DND-41 (cell line): ENCODE results near the gene CHKB.

Experiments
- ATAC-seq: fragments of 200-7000 bp; cut with Tn5 transposase; 3 replicates; pipeline ENCODE4 v1.9.1; 2021; ENCODE audit warnings: low read depth; ENCODE audit not compliant: insufficient read depth
- DNase-seq: peaks from one replicate; pipeline ENCODE4 v3.0.0-alpha.2; 2020
- H2AFZ ChIP-seq: 2 replicates; pipeline ENCODE4 v1.6.0; 2012; ENCODE audit warnings: low read depth, low read length
- H3K27ac ChIP-seq: 2 replicates; pipeline ENCODE4 v1.5.1; 2012; ENCODE audit warnings: low read length, inconsistent platforms
- H3K27me3 ChIP-seq: fragments of 200-600 bp; sonication (generic); 2 replicates; pipeline ENCODE4 v1.6.0; 2012; ENCODE audit warnings: low read length, mild to moderate bottlenecking, inconsistent platforms; ENCODE audit not compliant: insufficient read depth, poor library complexity
- H3K36me3 ChIP-seq: 2 replicates; pipeline ENCODE4 v1.5.1; 2012; ENCODE audit warnings: low read length, inconsistent platforms; ENCODE audit not compliant: insufficient read depth
- H3K4me1 ChIP-seq: 2 replicates; pipeline ENCODE4 v1.5.1; 2012; ENCODE audit warnings: mild to moderate bottlenecking, low read length; ENCODE audit not compliant: insufficient read depth
- H3K4me2 ChIP-seq: 2 replicates; pipeline ENCODE4 v1.6.0; 2012; ENCODE audit warnings: mild to moderate bottlenecking, moderate library complexity, low read length, inconsistent platforms; ENCODE audit not compliant: insufficient read depth
- H3K4me3 ChIP-seq, 2 experiments: fragments of 200-600 bp in 1 of 2; shearing (Covaris generic) in 1 of 2; 2 replicates each; pipeline ENCODE4 v1.5.1; 2012 to 2016; ENCODE audit warnings: inconsistent platforms in 2 of 2, low read length in 2 of 2, mild to moderate bottlenecking in 2 of 2, low read depth in 1 of 2, moderate library complexity in 1 of 2
- H3K79me2 ChIP-seq: 2 replicates; pipeline ENCODE4 v1.6.0; 2012; ENCODE audit warnings: low read length, inconsistent platforms; ENCODE audit not compliant: insufficient read depth
- H3K9ac ChIP-seq: 2 replicates; pipeline ENCODE4 v1.6.0; 2012; ENCODE audit warnings: low read depth, mild to moderate bottlenecking, inconsistent platforms, low read length, moderate library complexity
- H3K9me3 ChIP-seq: 2 replicates; pipeline ENCODE4 v1.5.1; 2012; ENCODE audit warnings: low read length, moderate library complexity, mild to moderate bottlenecking, inconsistent platforms; ENCODE audit not compliant: insufficient read depth, severe bottlenecking
- H4K20me1 ChIP-seq: 2 replicates; pipeline ENCODE4 v1.6.0; 2012; ENCODE audit warnings: low read length; ENCODE audit not compliant: insufficient read depth
- EZH2 ChIP-seq: IDR thresholded peaks from 3 replicates; pipeline ENCODE4 v1.6.1; 2012; ENCODE audit warnings: borderline replicate concordance, low read depth, mild to moderate bottlenecking, moderate library complexity, low read length, inconsistent platforms; ENCODE audit not compliant: severe bottlenecking
- TF ChIP-seq, protein P1 (sequence below): IDR thresholded peaks from 2 replicates; pipeline ENCODE4 v1.5.1; 2012; ENCODE audit warnings: borderline replicate concordance, low read length, moderate library complexity, mild to moderate bottlenecking; ENCODE audit not compliant: poor library complexity, severe bottlenecking; ENCODE audit errors: extremely low read depth

The CHKB gene

GRCh38 chr22:50602338-50602700 lies 19.7 kb upstream of the CHKB start:
- DNase-seq (no peak), ATAC-seq (no peak)
- Histone ChIP-seq H3K4me1 (no peaks in the 10 kb centered on the region), H3K27me3 (no peaks in the 10 kb centered on the region), H3K9me3 (no peaks in the 10 kb centered on the region), H3K36me3 (no peaks in the 10 kb centered on the region), H3K9ac (no peak overlapping the region), H3K27ac (no peak overlapping the region), H2AFZ (no peak overlapping the region), H3K4me3 (no peak overlapping the region), H3K4me2 (no peak overlapping the region), H4K20me1 (no peaks in the 10 kb centered on the region; the same call in 1 of the 2 replicates), H3K79me2 (no peaks in the 10 kb centered on the region)
- no peak for TF ChIP-seq EZH2
- TF ChIP-seq, protein P1, sequence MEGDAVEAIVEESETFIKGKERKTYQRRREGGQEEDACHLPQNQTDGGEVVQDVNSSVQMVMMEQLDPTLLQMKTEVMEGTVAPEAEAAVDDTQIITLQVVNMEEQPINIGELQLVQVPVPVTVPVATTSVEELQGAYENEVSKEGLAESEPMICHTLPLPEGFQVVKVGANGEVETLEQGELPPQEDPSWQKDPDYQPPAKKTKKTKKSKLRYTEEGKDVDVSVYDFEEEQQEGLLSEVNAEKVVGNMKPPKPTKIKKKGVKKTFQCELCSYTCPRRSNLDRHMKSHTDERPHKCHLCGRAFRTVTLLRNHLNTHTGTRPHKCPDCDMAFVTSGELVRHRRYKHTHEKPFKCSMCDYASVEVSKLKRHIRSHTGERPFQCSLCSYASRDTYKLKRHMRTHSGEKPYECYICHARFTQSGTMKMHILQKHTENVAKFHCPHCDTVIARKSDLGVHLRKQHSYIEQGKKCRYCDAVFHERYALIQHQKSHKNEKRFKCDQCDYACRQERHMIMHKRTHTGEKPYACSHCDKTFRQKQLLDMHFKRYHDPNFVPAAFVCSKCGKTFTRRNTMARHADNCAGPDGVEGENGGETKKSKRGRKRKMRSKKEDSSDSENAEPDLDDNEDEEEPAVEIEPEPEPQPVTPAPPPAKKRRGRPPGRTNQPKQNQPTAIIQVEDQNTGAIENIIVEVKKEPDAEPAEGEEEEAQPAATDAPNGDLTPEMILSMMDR = no peak

DNA sequence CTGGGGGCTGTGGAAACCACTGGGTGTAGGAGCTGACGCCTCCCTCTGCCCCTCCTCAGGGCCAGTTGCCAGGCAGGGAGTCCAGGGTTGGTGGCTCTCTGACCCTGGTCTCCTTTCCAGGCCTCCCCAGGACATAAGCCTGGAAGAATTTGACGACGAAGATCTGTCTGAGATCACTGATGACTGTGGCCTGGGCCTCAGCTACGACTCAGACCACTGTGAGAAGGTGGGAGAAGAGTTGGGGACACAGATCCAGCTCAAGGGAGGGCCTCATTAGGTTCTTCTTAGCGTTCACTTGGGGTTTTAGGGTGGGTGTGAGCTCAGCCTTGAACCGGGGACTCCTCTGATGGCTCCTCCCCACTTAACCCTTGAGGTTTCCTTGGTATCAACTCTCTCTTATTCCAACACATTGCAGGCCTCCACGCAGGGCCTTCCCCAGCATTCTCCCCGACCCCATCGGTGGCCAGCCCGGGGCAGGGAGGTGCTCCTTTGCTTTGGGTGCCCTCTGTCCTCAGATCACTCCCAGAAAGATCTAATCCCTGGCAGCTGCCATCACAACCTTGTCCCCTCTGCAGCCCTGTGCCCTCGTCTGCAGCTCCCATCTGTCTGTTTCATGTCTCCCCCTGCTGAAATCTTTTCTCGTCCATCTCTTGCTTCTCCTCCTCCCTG lies 19.2 kb upstream of the CHKB start:
- no peaks in the 10 kb centered on the region for H3K9me3 ChIP-seq
- ATAC-seq (no peak), DNase-seq (no peak)
- no peak overlapping the region for H2AFZ ChIP-seq
- TF ChIP-seq, protein P1 = no peak
- TF ChIP-seq EZH2 = no peak
- H3K27me3 ChIP-seq = no peaks in the 10 kb centered on the region
- no peak overlapping the region for H3K9ac ChIP-seq
- H3K4me2 ChIP-seq = no peak overlapping the region
- H4K20me1 ChIP-seq = no peaks in the 10 kb centered on the region; the same call in 1 of the 2 replicates
- no peaks in the 10 kb centered on the region for H3K4me1 ChIP-seq
- H3K4me3 ChIP-seq = no peak overlapping the region
- H3K27ac ChIP-seq = no peak overlapping the region
- no peaks in the 10 kb centered on the region for H3K79me2 ChIP-seq
- no peaks in the 10 kb centered on the region for H3K36me3 ChIP-seq

- no peaks in the 10 kb centered on the region for H3K27me3 ChIP-seq
- no peak for TF ChIP-seq EZH2
- TF ChIP-seq, protein P1 = no peak
- no peak overlapping the region for H3K4me3 ChIP-seq
- no peak for DNase-seq
- no peak overlapping the region for H3K27ac ChIP-seq
- no peaks in the 10 kb centered on the region for H3K36me3 ChIP-seq
- H3K4me1 ChIP-seq = no peaks in the 10 kb centered on the region
- H3K79me2 ChIP-seq = no peaks in the 10 kb centered on the region
- no peaks in the 10 kb centered on the region; the same call in 1 of the 2 replicates for H4K20me1 ChIP-seq
- H3K9ac ChIP-seq = no peak overlapping the region
- no peak overlapping the region for H3K4me2 ChIP-seq
- H3K9me3 ChIP-seq = no peaks in the 10 kb centered on the region
- no peak overlapping the region for H2AFZ ChIP-seq
- ATAC-seq = no peak
Measured at GRCh38 chr22:50600967-50601668, 18.5 kb upstream of the CHKB start.
